Right lobe of liver (tissue), 6 donors: ENCODE data around the gene SMARCE1. TPM values are rescaled to one million over a fixed set of nuclear protein-coding genes. Genes with fewer than 3 reads are reported as not detected.
A peak's percentile ranks its signal among the peaks of the same experiment; 100 is the strongest.

Experiments used
- ATAC-seq, 4 donors: fragments of 200-7000 bp; cut with Tn5 transposase; one replicate each; pipeline ENCODE4 v1.9.1; 2020; ENCODE audit warnings: mild to moderate bottlenecking in 4 of 4, moderate library complexity in 4 of 4
- DNase-seq, 3 donors: peaks; one replicate each; pipeline ENCODE4 v3.0.0-alpha.2; 2020
- H3K27ac ChIP-seq, 3 donors: fragments of 200-600 bp; one replicate each; pipeline ENCODE4 v1.8.0; 2022
- H3K27me3 ChIP-seq, 2 donors: fragments of 200-600 bp; one replicate each; pipeline ENCODE4 v1.8.0; 2022
- H3K36me3 ChIP-seq, 4 donors: fragments of 200-600 bp; sonication (generic) in 1 of 4; one replicate each; pipeline versions ENCODE4 v1.5.1 to v1.8.0; 2017 to 2022; ENCODE audit warnings: control low read depth in 1 of 4
- H3K4me1 ChIP-seq, 4 donors: fragments of 200-600 bp; sonication (generic) in 1 of 4; one replicate each; pipeline versions ENCODE4 v1.5.1 to v1.8.0; 2017 to 2022; ENCODE audit warnings: control low read depth in 1 of 4
- H3K4me3 ChIP-seq, 3 donors: fragments of 200-600 bp; one replicate each; pipeline ENCODE4 v1.8.0; 2022
- H3K9me3 ChIP-seq, 4 donors: fragments of 200-600 bp; sonication (generic) in 1 of 4; one replicate each; pipeline versions ENCODE4 v1.5.1 to v1.8.0; 2017 to 2022; ENCODE audit warnings: control low read depth in 1 of 4
- CTCF ChIP-seq, 4 donors: fragments of 200-600 bp in 3 of 4; fragments of 450-650 bp in 1 of 4; IDR thresholded peaks; one replicate each; pipeline versions ENCODE4 v1.5.1 to v1.8.0; 2016 to 2022; ENCODE audit warnings: antibody characterized with exemption in 4 of 4, mild to moderate bottlenecking in 2 of 4
- POLR2A ChIP-seq: fragments of 450-650 bp; IDR thresholded peaks from one replicate; pipeline ENCODE4 v1.6.1; 2017; ENCODE audit warnings: antibody characterized with exemption, mild to moderate bottlenecking
- WGBS: methylation state at CpG from one replicate; pipeline ENCODE4 v1.1.6; 2018; ENCODE audit warnings: low coverage, low lambda C conversion rate; ENCODE audit not compliant: insufficient coverage; ENCODE audit errors: missing lambda C conversion rate; 5-methylcytosine and 5-hydroxymethylcytosine counted together
- intact Hi-C, 2 donors: fragments of 100-400 bp; cut with DNase I; formaldehyde crosslinking; loops; one replicate each; pipeline versions ENCODE4 v1.11.2 to v1.14.1; 2022
- total RNA-seq, 6 experiments: library from RNA; depleted of rRNA in 2 of 6; stranded (reverse); fragments of >200 nt in 2 of 6; fragmentation: NEBNext Ultra II Directional in 3 of 6; extraction: Animal tissue kit (Norgen Biotek cat#: 25700) in 3 of 6; gene quantifications; one replicate each; pipeline versions ENCODE4 v1.1.0 to v1.2.4, GENCODE V29; 2016 to 2023
- donor health status: DM: no; HTN: yes; CAD: no.
- donor health status: DM: no; HTN: no; CAD: no.
- donor health status: DM: no; HTN: no; CAD: no.
- donor health status: DM: no; HTN: yes; CAD: no.
- donor health status: DM: no; HTN: yes; CAD: no.

SMARCE1 gene
- total RNA-seq, 6 experiments from 2014 or later = 28.8 to 47.1 (median 33.5) TPM

GRCh38 chr17:40664582-40665333 lies 17.1 kb upstream of the SMARCE1 start, which contains the start of gene KRT222:
TSS of gene KRT222 (minus strand) at chr17:40665177. CDS start at chr17:40665099, 78 bp downstream.
- Histone ChIP-seq H3K36me3 (no peaks in the 10 kb centered on the region), H3K27me3 (no peaks in the 10 kb centered on the region), H3K4me3 (peak within 1 kb of the TSS; percentile 2 to 54 (median 43)), H3K9me3 (no peaks in the 10 kb centered on the region), H3K27ac (no peak within 1 kb of the TSS), H3K4me1 (peaks cover 0 to 18% (median 3%) of the 10 kb centered on the region in 4 donors)
- TF ChIP-seq CTCF (IDR thresholded peaks at IDR 0.05) = no peak
- TF ChIP-seq POLR2A = no peak
- ATAC-seq (peak; percentile 78 to 89 (median 82)), DNase-seq (peak in 2 of 3 donors; percentile 43 to 57)
- WGBS = 2% methylated on average over 12 of the region's 12 CpGs
- intact Hi-C loops = no loop called here

- TF ChIP-seq POLR2A (no peak), CTCF (IDR thresholded peaks at IDR 0.05) (no peak)
- H3K27ac ChIP-seq = no peak overlapping the region
- intact Hi-C loops = no loop called here
- H3K9me3 ChIP-seq = no peaks in the 10 kb centered on the region
- DNase-seq (no peak), ATAC-seq (no peak)
- H3K27me3 ChIP-seq = no peaks in the 10 kb centered on the region
- H3K4me3 ChIP-seq = no peak overlapping the region
- no peaks in the 10 kb centered on the region for H3K36me3 ChIP-seq
- 68% methylated on average over 3 of the region's 3 CpGs for WGBS
- H3K4me1 ChIP-seq = peaks cover 0 to 18% (median 3%) of the 10 kb centered on the region in 4 donors
Measured at GRCh38 chr17:40663252-40663651, 15.6 kb upstream of the SMARCE1 start.

GRCh38 chr17:40659911-40660310 lies 12.3 kb upstream of the SMARCE1 start:
- Histone ChIP-seq H3K27ac (no peak overlapping the region), H3K36me3 (peaks cover 0 to 3% (median 0%) of the 10 kb centered on the region in 4 donors), H3K9me3 (no peaks in the 10 kb centered on the region), H3K27me3 (no peaks in the 10 kb centered on the region), H3K4me1 (no peaks in the 10 kb centered on the region), H3K4me3 (no peak overlapping the region)
- ATAC-seq (no peak), DNase-seq (no peak)
- TF ChIP-seq POLR2A = no peak
- TF ChIP-seq CTCF (IDR thresholded peaks at IDR 0.05) = no peak
- 91% methylated on average over 7 of the region's 7 CpGs for WGBS
- intact Hi-C loops = no loop called here

GRCh38 chr17:40658396-40658795 lies 10.8 kb upstream of the SMARCE1 start:
- no peak for ATAC-seq
- TF ChIP-seq POLR2A (no peak), CTCF (IDR thresholded peaks at IDR 0.05) (no peak)
- DNase-seq = no peak

More at GRCh38 chr17:40658396-40658795, 10.8 kb upstream of the SMARCE1 start:
- intact Hi-C loops = no loop called here
- Histone ChIP-seq H3K36me3 (peaks cover 0 to 3% (median 0%) of the 10 kb centered on the region in 4 donors), H3K9me3 (no peaks in the 10 kb centered on the region), H3K4me3 (no peak overlapping the region), H3K4me1 (no peaks in the 10 kb centered on the region), H3K27me3 (no peaks in the 10 kb centered on the region), H3K27ac (no peak overlapping the region)
